K562 (cell line): ENCODE measurements around the gene KLC3. TPM values are rescaled to one million over a fixed set of nuclear protein-coding genes. Genes with fewer than 3 reads are reported as not detected.

Experiments used
- ELF2 ChIP-seq: fragments of 250-450 bp; sonication (Bioruptor Pico); IDR thresholded peaks from 2 replicates; pipeline ENCODE4 v1.5.0; 2021; ENCODE audit warnings: mild to moderate bottlenecking
- HIVEP1 ChIP-seq: fragments of 250-450 bp; sonication (Bioruptor Pico); IDR thresholded peaks from 2 replicates; pipeline ENCODE4 v1.4.0; 2020; ENCODE audit warnings: mild to moderate bottlenecking
- MEIS2 ChIP-seq: fragments of 450-650 bp; IDR thresholded peaks from 2 replicates; pipeline ENCODE4 v1.6.1; 2014; ENCODE audit warnings: mild to moderate bottlenecking; ENCODE audit not compliant: partially characterized antibody
- MTF1 ChIP-seq: fragments of 250-450 bp; sonication (Bioruptor Pico); IDR thresholded peaks from 2 replicates; pipeline ENCODE4 v1.9.0; 2021; ENCODE audit warnings: moderate library complexity, mild to moderate bottlenecking, inconsistent platforms, borderline replicate concordance
- PRMT5 ChIP-seq: sonication (generic); formaldehyde crosslinking; IDR thresholded peaks from 2 replicates; pipeline ENCODE4 v1.5.0; 2020; ENCODE audit warnings: missing genetic modification reagents
- SMAD2 ChIP-seq: fragments of 150-350 bp; IDR thresholded peaks from 2 replicates; pipeline ENCODE4 v1.6.1; 2014; ENCODE audit warnings: low read depth, mild to moderate bottlenecking, low read length
- THAP12 ChIP-seq: fragments of 250-450 bp; sonication (Bioruptor Pico); IDR thresholded peaks from 2 replicates; pipeline ENCODE4 v1.9.0; 2021; ENCODE audit warnings: mild to moderate bottlenecking, inconsistent platforms
- TSC22D4 ChIP-seq: fragments of 450-650 bp; IDR thresholded peaks from 2 replicates; pipeline ENCODE4 v1.6.1; 2016; ENCODE audit warnings: missing genetic modification characterization, missing biosample characterization, control low read depth
- polyA plus RNA-seq, 8 experiments: library from polyadenylated mRNA; depleted of rRNA in 4 of 8; stranded (reverse) in 5 of 8; unstranded in 3 of 8; fragments of >200 nt; fragmentation: Nextera tagmentation in 2 of 8; fragmentation: Illumina TruSeq in 1 of 8; extraction: Ambion mirVana in 2 of 8; extraction: Trizol in 1 of 8; gene quantifications; 2 replicates each; pipeline versions ENCODE4 v1.2.1 to v1.2.3, GENCODE V29; 2011 to 2014; ENCODE audit warnings: inconsistent platforms in 1 of 8, missing spikeins in 1 of 8
- total RNA-seq, 7 experiments: library from RNA; depleted of rRNA in 6 of 7; stranded (reverse); fragments of >200 nt in 6 of 7; fragmentation: Illumina TruSeq in 2 of 7; extraction: Trizol in 2 of 7; gene quantifications; 2 replicates each; pipeline versions ENCODE4 v1.2.1 to v1.2.3, GENCODE V29; 2011 to 2021; ENCODE audit warnings: low replicate concordance in 1 of 7
- TF ChIP-seq, protein P1 (sequence below): fragments of 450-650 bp; formaldehyde crosslinking; conservative IDR thresholded peaks from 2 replicates; pipeline ENCODE4 v1.4.0; 2022; ENCODE audit warnings: mild to moderate bottlenecking, missing genetic modification characterization

KLC3 gene
- total and polyA plus RNA-seq, 9 of the 15 experiments (the other 6 are each of a cell fraction or from before 2014, with no cell fraction given) = 0.03 to 1.2 (median 0.59) TPM; not detected in 3

DNA sequence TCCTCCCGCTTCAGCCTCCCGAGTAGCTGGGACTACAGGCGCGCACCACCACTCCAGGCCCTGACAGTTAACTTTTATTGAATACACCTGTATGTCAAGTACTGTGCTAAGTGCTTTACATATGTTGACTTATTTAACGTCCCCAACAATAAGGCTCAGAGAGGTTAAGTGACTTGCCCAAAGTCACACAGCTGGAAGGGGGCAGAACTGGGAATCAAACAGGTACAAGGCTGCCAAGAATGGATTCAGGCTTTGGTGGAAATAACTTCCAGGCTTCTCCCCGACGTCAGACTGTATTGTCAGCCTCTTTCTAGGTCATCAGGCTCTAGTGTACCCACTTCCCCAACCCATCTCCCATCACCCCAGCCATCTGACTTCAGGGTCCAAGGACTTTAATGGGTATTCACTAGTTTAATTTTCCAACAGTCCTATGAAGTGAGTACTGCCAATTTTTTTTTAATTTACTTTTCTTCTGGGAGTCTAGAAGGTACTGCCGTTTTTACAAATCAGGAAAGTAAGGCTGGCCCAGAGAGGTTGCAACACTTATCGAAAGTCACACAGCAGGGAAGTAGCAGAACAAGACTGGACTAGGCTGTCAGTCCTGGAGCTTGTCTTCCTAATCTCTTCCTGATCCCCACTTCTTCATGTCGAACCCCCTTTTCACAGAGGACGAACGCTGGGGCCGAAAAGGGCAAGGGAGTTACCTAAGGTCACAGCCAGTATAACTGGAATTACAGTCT, 13.0 kb upstream of the KLC3 start (continued):
- TF ChIP-seq MEIS2 (no peak), HIVEP1 (no peak), ELF2 (CRISPR knock-in tag) (no peak), SMAD2 (no peak), TSC22D4 (tag) (no peak), MTF1 (CRISPR knock-in tag) (no peak), PRMT5 (CRISPR knock-in tag) (no peak), THAP12 (CRISPR knock-in tag) (no peak)
- TF ChIP-seq, protein P1, sequence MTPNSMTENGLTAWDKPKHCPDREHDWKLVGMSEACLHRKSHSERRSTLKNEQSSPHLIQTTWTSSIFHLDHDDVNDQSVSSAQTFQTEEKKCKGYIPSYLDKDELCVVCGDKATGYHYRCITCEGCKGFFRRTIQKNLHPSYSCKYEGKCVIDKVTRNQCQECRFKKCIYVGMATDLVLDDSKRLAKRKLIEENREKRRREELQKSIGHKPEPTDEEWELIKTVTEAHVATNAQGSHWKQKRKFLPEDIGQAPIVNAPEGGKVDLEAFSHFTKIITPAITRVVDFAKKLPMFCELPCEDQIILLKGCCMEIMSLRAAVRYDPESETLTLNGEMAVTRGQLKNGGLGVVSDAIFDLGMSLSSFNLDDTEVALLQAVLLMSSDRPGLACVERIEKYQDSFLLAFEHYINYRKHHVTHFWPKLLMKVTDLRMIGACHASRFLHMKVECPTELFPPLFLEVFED (CRISPR knock-in tag) = no peak
